ENCODE data around the gene HMGCS1.

DNA sequence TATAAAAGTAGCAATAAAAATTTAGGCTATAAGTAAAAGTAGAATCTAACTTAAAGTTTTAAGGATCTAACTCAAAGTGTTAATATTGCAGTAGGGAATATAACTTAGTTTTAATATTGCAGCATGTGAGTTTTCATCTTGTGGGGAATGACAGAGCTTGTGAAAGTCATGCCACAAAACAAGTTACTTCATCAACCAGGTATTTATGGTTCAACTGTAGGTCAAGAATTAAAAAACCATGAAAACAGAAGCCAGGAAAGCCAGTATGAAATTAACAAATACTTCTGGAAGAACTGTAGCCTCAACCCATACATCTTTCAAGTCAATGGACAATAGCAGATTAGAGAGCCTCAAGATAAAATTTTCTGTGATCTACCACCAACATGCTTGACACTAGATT, 19.0 kb downstream of the HMGCS1 start:
- TF ChIP-seq LEF1 (IDR thresholded peaks at IDR 0.05; ENCODE audit: borderline replicate concordance) (no peak), FOXK2 (IDR thresholded peaks at IDR 0.05) (no peak), HDGF (IDR thresholded peaks at IDR 0.05; ENCODE audit: borderline replicate concordance) (no peak)
- TF ChIP-seq, protein P1, sequence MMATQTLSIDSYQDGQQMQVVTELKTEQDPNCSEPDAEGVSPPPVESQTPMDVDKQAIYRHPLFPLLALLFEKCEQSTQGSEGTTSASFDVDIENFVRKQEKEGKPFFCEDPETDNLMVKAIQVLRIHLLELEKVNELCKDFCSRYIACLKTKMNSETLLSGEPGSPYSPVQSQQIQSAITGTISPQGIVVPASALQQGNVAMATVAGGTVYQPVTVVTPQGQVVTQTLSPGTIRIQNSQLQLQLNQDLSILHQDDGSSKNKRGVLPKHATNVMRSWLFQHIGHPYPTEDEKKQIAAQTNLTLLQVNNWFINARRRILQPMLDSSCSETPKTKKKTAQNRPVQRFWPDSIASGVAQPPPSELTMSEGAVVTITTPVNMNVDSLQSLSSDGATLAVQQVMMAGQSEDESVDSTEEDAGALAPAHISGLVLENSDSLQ (IDR thresholded peaks at IDR 0.05) = no peak

Data from HEK293T (cell line).